GM18511 (cell line): Measurements from ENCODE around the gene PDGFRA.
A peak's percentile ranks its signal among the peaks of the same experiment; 100 is the strongest.
"Not testable (repeated sequence)": the region's sequence is repeated elsewhere in the genome, so short reads cannot be mapped to it uniquely, and the experiment has no call there.

Experiments
- ATAC-seq: cut with Tn5 transposase; IDR thresholded peaks from one replicate; pipeline ENCODE4 v1.9.1; 2021; ENCODE audit warnings: mild to moderate bottlenecking, moderate library complexity; ENCODE audit not compliant: unreplicated experiment

The PDGFRA gene

DNA sequence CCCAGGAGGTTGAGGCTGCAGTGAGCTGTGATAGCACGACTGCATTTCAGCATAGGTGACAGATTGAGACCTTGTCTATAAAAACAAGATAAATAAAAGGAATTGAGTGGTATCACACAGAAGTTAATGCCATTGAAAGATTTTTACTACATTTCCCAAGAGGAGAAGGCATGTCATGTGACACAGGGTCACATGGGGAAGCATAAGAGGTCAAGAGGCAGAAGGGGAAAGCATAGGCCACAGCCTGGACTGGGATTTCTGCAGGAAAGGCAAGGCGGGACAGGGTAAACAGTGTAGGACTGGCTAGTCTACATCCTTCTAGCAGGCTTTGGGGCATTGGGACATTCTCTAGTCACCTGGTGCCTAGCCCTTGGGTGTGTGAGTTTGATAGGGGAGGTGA lies 88.6 kb downstream of the PDGFRA start:
- ATAC-seq: no peak

DNA sequence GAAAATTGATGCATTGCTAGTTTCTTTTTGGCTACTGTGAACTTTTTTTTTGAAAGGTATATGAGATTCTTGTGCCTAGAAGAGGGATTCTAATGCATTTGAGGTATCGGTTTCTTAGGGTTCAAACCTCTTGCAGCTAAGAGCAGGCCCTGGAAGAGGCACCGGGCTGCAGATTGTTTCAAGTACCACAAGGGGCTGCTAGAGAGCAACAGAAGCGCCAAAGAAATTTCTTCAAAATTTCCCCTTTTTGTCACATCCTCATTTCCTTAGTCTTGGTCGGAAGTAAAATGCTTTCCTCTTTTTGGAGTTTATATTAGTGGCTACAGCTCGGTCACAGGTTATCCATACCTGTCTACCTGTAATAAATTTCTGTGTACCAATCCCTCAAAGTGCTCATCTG lies 89.8 kb downstream of the PDGFRA start:
- ATAC-seq: peak; percentile 27

DNA sequence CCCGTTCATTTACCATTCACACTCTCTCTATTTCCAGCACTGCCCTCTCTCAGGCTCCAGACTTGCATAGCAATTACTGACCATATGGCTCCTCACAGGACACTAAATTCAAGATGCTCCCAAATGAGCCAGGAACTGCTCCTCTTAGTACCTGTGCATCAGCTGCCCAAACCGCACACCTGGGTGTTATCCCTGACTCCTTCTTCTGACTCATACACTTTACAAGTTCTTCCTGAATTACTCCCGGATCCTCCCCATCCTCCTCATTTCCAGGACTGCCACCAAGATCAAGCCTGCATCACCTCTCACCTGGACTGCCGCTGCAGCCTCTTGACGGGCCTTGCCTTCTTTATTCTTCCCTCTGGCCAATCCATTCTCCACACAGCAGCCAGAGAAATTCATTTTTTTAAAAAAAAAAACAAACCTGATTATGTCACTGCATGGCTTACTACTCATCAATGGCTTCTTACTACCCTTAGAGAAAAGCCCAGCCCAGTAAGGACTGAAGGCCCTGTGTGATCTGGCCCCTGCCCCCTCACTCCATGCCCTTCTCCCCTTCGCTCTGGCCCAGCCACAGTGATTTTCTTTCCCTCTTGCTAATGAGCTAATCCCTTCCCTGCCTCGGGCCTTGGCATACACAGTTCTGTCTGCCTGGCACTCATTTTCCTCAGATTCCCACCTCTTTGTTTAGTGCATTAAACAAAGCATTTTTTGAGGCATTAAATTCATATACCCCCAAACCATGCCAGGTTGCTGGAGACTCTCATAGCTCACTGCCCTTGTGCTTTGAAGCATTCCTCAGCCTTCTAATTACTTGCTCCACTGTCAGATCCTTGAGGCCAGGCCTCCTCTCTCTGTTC lies 92.0 kb downstream of the PDGFRA start:
- ATAC-seq: no peak

DNA sequence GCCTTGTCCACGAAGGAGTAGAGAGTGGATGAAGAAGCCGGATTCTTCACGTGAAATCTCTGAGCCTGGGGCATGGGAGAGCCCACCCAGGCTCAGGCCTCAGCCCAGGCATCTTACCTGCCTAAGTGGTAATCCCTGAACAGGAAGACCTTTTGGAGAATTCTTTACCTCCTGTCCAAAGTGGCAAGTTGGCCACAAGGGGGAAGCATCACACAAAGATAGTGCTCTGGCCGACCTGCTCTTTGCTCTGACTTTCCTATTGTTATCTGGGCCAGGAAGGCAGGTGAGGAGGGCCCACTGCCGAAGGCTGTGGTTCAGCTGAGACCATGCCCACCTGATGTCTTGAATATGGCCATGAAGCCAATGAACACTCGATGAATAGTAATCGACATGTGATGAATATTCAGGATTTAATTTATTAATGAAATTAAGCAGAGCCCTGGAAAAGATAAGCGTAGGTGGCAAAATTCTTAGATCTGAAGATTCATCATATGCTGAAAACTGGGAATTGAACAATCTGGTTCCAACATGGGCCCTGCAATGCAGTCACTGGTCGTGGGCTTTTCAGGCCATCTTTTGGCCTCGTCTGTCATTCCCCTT lies 93.8 kb downstream of the PDGFRA start:
- ATAC-seq: peak; percentile 85

DNA sequence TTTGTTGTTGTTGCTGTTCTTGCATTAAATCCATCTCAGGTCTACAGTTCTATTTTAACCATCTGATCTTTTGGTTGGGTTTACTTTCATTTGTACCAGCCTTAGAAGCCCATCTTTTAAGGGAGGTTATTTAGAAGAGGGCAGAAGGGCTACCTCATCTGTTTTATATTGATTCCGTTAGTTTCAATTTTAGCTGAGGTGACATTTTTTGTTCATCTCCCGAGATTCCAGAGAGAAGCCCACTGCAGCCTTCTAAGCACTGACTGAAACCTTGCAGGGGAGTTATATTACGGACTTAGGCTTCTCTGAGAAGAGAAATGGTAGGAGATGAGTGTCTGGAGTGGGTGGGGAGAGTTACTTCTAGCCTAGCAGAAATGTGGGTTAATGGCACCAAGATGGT lies 101.8 kb downstream of the PDGFRA start:
- no peak for ATAC-seq

DNA sequence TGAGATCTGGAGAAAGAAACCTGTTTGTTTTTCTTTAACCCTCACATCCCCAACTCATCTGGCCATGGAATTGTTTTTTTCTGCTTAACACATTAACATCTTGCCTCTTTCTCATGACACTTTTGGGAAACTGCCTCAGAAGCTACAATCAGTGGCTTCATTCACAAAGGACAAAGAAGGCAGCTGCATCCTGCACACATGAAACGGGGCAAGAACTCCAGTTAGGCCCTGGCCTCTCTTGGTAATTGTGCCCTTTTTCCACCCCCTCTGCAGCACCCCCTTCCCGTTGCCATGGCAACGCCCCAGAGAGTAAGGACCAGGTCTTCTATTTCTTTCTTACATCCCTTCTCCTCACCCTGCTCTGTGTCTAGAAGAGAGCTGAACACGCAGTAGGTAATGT lies 103.4 kb downstream of the PDGFRA start:
- ATAC-seq: no peak

DNA sequence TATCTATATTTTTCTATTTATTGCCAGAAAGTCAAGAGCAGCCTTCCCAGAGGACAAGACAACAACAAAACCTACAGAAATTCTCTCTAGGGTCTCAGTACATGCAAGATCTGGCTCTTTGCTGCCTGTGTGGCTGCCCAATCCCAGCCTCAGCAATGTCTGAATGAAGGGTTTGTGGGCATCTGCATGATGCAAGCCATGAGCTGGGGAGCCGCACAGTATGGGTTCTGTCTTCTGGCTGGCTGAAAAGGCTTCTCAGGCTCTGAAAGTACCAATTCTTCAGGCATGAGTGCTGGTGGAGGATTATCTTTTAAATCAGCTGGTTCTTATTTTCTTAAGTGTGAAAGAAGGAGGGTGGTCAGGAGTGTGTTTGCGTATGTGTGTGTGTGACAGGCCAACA lies 104.6 kb downstream of the PDGFRA start:
- ATAC-seq: no peak

DNA sequence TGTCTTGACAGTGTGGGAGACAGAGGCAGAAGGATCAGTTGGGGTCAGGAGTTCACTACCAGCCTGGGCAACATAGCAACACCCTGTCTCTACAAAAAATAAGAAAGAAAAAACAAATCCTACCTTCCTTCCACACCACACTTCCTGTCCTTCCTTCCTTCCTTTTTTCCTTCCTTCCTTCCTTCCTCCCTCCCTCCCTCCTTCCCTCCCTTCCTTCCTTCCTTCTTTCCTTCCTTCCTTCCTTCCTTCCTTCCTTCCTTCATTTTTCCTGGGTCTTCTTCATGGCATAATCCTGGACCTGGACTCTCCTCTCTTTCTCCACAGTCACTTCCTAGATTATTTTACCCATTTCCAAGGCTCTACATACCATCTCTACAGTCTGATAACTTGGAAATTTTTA lies 105.7 kb downstream of the PDGFRA start:
- ATAC-seq: not testable (repeated sequence)

DNA sequence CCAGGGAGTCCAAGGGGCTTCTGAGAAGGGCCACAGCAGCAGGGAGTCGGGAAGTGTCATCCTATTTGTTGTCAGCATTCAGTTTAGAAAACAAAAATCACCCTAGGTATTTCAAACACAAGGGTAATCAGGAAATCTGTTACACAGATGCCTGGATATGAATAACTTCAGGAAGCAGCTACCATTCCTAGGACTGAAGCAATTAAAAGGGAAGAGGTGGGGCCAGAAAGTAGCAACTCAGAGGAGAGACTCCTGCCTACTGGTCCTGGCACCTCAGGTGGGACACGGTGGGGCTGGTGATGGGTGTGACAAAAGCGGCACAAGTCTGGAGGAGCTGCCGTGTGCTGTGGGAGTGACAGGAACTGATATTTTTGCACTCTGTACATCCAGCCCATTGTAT lies 107.9 kb downstream of the PDGFRA start:
- no peak for ATAC-seq

DNA sequence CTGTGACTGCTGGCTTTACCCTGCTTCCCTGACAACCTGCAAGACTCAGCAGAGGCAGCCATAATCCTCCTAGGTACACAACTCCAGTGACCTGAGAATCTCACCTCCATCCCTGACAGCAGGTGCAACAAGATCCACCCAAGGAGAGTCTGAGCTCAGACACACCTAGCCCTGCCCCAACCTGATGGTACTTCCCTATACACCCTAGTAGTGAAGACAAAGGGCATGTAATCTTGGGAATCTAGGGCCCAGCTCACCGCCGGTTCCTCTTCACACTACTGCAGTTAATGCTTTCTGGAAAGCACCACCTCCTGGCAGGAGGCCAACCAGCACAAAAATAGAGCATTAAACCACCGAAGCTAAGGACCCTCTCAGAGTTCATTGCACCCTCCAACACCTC lies 113.0 kb downstream of the PDGFRA start:
- ATAC-seq: not testable (repeated sequence)
